Rectal smooth muscle tissue (tissue), 1 donor: Measurements from ENCODE around the gene TMEM203.
A peak's percentile ranks its signal among the peaks of the same experiment; 100 is the strongest.

Experiments used
- H3K27ac ChIP-seq: one replicate; pipeline ENCODE4 v1.7.0; 2013; ENCODE audit warnings: low read depth, low read length, inconsistent platforms
- H3K27me3 ChIP-seq: one replicate; pipeline ENCODE4 v1.7.0; 2013; ENCODE audit warnings: low read length; ENCODE audit not compliant: control insufficient read depth, insufficient read depth
- H3K36me3 ChIP-seq: one replicate; pipeline ENCODE4 v1.7.0; 2013; ENCODE audit warnings: low read length; ENCODE audit not compliant: control insufficient read depth, insufficient read depth
- H3K4me1 ChIP-seq: one replicate; pipeline ENCODE4 v1.7.0; 2013; ENCODE audit warnings: low read length; ENCODE audit not compliant: control insufficient read depth, insufficient read depth
- H3K4me3 ChIP-seq: one replicate; pipeline ENCODE4 v1.7.0; 2013; ENCODE audit warnings: low read length
- H3K9ac ChIP-seq: one replicate; pipeline ENCODE4 v1.7.0; 2013; ENCODE audit warnings: low read length

TMEM203 gene

GRCh38 chr9:137205126-137206069 lies at the start of gene TMEM203, which contains the start of gene NDOR1:
Gene TMEM203, minus strand, starts transcription at chr9:137205648. Its CDS starts 234 bp downstream, at chr9:137205414.
Gene NDOR1, plus strand, starts transcription at chr9:137205700. Its CDS starts 78 bp downstream, at chr9:137205778.
- no peaks in the 10 kb centered on the region for H3K27me3 ChIP-seq
- no peaks in the 10 kb centered on the region for H3K36me3 ChIP-seq
- peak within 1 kb of the TSS; percentile 79 for H3K27ac ChIP-seq
- H3K9ac ChIP-seq, result peak within 1 kb of the TSS; percentile 81
- peak within 1 kb of the TSS; percentile 89 for H3K4me3 ChIP-seq
- H3K4me1 ChIP-seq, result peaks cover 30% of the 10 kb centered on the region

GRCh38 chr9:137254624-137255447 lies 49.4 kb upstream of the TMEM203 start, which contains the start of gene NELFB:
Gene NELFB, plus strand, starts transcription at chr9:137255327.
- Histone ChIP-seq H3K9ac (peak within 1 kb of the TSS; percentile 80), H3K4me3 (peak within 1 kb of the TSS; percentile 92), H3K36me3 (peaks cover 2% of the 10 kb centered on the region), H3K27ac (peak within 1 kb of the TSS; percentile 61), H3K4me1 (peaks cover 10% of the 10 kb centered on the region), H3K27me3 (no peaks in the 10 kb centered on the region)

GRCh38 chr9:137253717-137254623 lies 48.5 kb upstream of the TMEM203 start:
- Histone ChIP-seq H3K9ac (peak overlapping the region; percentile 62), H3K36me3 (no peaks in the 10 kb centered on the region)

GRCh38 chr9:137252555-137253506 lies 47.4 kb upstream of the TMEM203 start:
- Histone ChIP-seq H3K27me3 (no peaks in the 10 kb centered on the region), H3K36me3 (no peaks in the 10 kb centered on the region), H3K4me3 (no peak overlapping the region), H3K9ac (no peak overlapping the region), H3K4me1 (peaks cover 10% of the 10 kb centered on the region), H3K27ac (no peak overlapping the region)

More at GRCh38 chr9:137253717-137254623, 48.5 kb upstream of the TMEM203 start:
- no peak overlapping the region for H3K27ac ChIP-seq
- peak overlapping the region; percentile 92 for H3K4me3 ChIP-seq
- peaks cover 10% of the 10 kb centered on the region for H3K4me1 ChIP-seq
- H3K27me3 ChIP-seq, result no peaks in the 10 kb centered on the region

GRCh38 chr9:137251490-137252268 lies 46.2 kb upstream of the TMEM203 start:
- H3K27me3 ChIP-seq, result no peaks in the 10 kb centered on the region
- H3K9ac ChIP-seq, result no peak overlapping the region
- H3K4me3 ChIP-seq, result no peak overlapping the region
- no peaks in the 10 kb centered on the region for H3K36me3 ChIP-seq
- H3K4me1 ChIP-seq, result peaks cover 8% of the 10 kb centered on the region
- no peak overlapping the region for H3K27ac ChIP-seq

- Histone ChIP-seq H3K36me3 (no peaks in the 10 kb centered on the region), H3K27me3 (no peaks in the 10 kb centered on the region), H3K9ac (no peak within 1 kb of the TSS), H3K4me3 (no peak within 1 kb of the TSS), H3K27ac (no peak within 1 kb of the TSS), H3K4me1 (peaks cover 3% of the 10 kb centered on the region)
Measured at GRCh38 chr9:137251194-137251461, 45.7 kb upstream of the TMEM203 start, which contains the start of gene STPG3. Gene STPG3, plus strand, starts transcription at chr9:137251286. Its CDS starts 1 bp downstream, at chr9:137251287.

GRCh38 chr9:137250329-137251193 lies 45.1 kb upstream of the TMEM203 start:
- Histone ChIP-seq H3K27ac (no peak overlapping the region), H3K36me3 (no peaks in the 10 kb centered on the region), H3K4me3 (no peak overlapping the region), H3K4me1 (no peaks in the 10 kb centered on the region), H3K9ac (no peak overlapping the region), H3K27me3 (no peaks in the 10 kb centered on the region)

GRCh38 chr9:137247916-137248175 lies 42.4 kb upstream of the TMEM203 start:
- H3K4me1 ChIP-seq, result peaks cover under 1% of the 10 kb centered on the region
- H3K27ac ChIP-seq, result no peak overlapping the region
- no peak overlapping the region for H3K9ac ChIP-seq

GRCh38 chr9:137247135-137247915 lies 41.9 kb upstream of the TMEM203 start:
- Histone ChIP-seq H3K27me3 (no peaks in the 10 kb centered on the region), H3K36me3 (peaks cover 9% of the 10 kb centered on the region), H3K27ac (no peak overlapping the region), H3K9ac (no peak overlapping the region), H3K4me3 (no peak overlapping the region), H3K4me1 (peaks cover 6% of the 10 kb centered on the region)

More at GRCh38 chr9:137247916-137248175, 42.4 kb upstream of the TMEM203 start:
- no peaks in the 10 kb centered on the region for H3K27me3 ChIP-seq
- peaks cover 6% of the 10 kb centered on the region for H3K36me3 ChIP-seq
- no peak overlapping the region for H3K4me3 ChIP-seq
